Neural crest cell (in vitro differentiated cells): ENCODE results near the gene LRP1-AS. TPM values are rescaled to one million over a fixed set of nuclear protein-coding genes. Genes with fewer than 3 reads are reported as not detected.
A peak's percentile ranks its signal among the peaks of the same experiment; 100 is the strongest.

Experiments
- DNase-seq: peaks from one replicate; pipeline ENCODE4 v3.0.0; 2021; ENCODE audit warnings: low read depth, mixed read lengths, low spot score
- H3K27ac Mint-ChIP-seq: one replicate; pipeline ENCODE4 v1.8.0; 2021; ENCODE audit warnings: mild to moderate bottlenecking, mixed read lengths; ENCODE audit not compliant: unreplicated experiment
- H3K27me3 Mint-ChIP-seq: 2 replicates; pipeline ENCODE4 v1.8.0; 2021; ENCODE audit warnings: low read depth, mild to moderate bottlenecking, mixed read lengths
- H3K36me3 Mint-ChIP-seq: 2 replicates; pipeline ENCODE4 v1.8.0; 2021; ENCODE audit warnings: low read depth, mild to moderate bottlenecking, mixed read lengths
- H3K4me1 Mint-ChIP-seq: 2 replicates; pipeline ENCODE4 v1.8.0; 2021; ENCODE audit warnings: mixed read lengths
- H3K4me3 Mint-ChIP-seq: one replicate; pipeline ENCODE4 v1.8.0; 2021; ENCODE audit warnings: mild to moderate bottlenecking, mixed read lengths
- H3K9me3 Mint-ChIP-seq: 2 replicates; pipeline ENCODE4 v1.8.0; 2021; ENCODE audit warnings: mixed read lengths
- CTCF ChIP-seq: fragments of 200-600 bp; sonication (generic); conservative IDR thresholded peaks from 2 replicates; pipeline ENCODE4 v1.5.0; 2021; ENCODE audit warnings: antibody characterized with exemption, mild to moderate bottlenecking
- total RNA-seq: library from RNA; stranded (reverse); gene quantifications from 2 replicates; pipeline ENCODE4 v1.2.1, GENCODE V29; 2021

LRP1-AS gene
- total RNA-seq, 1 donor from 2014 or later, result not detected

DNA sequence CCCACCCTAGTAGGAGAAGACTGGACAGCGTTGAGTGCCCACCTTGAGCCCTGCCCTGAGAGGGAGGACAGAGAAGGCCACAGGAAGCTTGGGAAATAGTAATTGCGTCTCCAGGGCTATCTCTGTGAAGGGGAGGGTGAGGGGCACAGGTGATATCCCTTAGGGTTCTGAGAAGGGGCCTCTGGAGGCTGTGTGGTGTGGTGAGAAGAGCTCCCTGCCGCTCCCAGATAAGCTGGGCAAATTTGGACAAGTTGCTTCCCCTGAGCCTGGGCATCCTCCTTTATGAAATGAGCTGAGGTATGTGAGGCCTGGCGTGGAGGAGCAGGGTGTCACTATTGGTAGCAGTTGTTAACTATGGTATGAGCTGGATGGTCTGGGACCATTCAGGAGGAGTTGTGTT lies 23.5 kb upstream of the LRP1-AS start:
- H3K27ac Mint-ChIP-seq, result no peak overlapping the region
- no peak for DNase-seq

GRCh38 chr12:57170408-57170807 lies 23.0 kb upstream of the LRP1-AS start:
- TF ChIP-seq CTCF, result no peak
- Mint-ChIP-seq H3K4me1 (peaks cover 13% of the 10 kb centered on the region), H3K36me3 (no peaks in the 10 kb centered on the region), H3K9me3 (no peaks in the 10 kb centered on the region), H3K4me3 (no peak overlapping the region), H3K27ac (no peak overlapping the region), H3K27me3 (no peaks in the 10 kb centered on the region)
- no peak for DNase-seq

More for the DNA sequence above, 23.5 kb upstream of the LRP1-AS start:
- no peak for TF ChIP-seq CTCF
- Mint-ChIP-seq H3K36me3 (no peaks in the 10 kb centered on the region), H3K4me3 (no peak overlapping the region), H3K4me1 (peaks cover 13% of the 10 kb centered on the region), H3K9me3 (no peaks in the 10 kb centered on the region), H3K27me3 (no peaks in the 10 kb centered on the region)

DNA sequence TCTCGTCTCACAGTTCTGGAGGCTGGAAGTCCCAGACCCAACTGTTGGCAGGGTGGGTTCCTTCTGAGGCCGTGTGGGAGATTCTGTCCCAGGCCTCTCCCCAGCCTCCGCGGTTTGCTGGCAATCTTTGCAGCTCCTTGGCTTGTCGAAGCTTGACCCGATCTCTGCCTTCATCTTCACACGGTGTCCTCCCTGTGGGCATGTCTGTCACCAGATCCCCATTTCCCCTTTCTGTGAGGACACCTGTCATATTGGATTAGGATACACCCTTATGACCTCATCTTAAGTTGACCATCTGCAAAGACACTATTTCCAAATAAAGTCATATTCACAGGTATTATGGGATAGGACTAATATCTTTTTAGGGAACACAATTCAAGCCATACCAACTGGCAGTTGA lies 22.6 kb upstream of the LRP1-AS start:
- Mint-ChIP-seq H3K9me3 (no peaks in the 10 kb centered on the region), H3K36me3 (no peaks in the 10 kb centered on the region), H3K4me3 (no peak overlapping the region), H3K27me3 (no peaks in the 10 kb centered on the region), H3K4me1 (peaks cover 13% of the 10 kb centered on the region), H3K27ac (no peak overlapping the region)
- TF ChIP-seq CTCF, result no peak
- no peak for DNase-seq

DNA sequence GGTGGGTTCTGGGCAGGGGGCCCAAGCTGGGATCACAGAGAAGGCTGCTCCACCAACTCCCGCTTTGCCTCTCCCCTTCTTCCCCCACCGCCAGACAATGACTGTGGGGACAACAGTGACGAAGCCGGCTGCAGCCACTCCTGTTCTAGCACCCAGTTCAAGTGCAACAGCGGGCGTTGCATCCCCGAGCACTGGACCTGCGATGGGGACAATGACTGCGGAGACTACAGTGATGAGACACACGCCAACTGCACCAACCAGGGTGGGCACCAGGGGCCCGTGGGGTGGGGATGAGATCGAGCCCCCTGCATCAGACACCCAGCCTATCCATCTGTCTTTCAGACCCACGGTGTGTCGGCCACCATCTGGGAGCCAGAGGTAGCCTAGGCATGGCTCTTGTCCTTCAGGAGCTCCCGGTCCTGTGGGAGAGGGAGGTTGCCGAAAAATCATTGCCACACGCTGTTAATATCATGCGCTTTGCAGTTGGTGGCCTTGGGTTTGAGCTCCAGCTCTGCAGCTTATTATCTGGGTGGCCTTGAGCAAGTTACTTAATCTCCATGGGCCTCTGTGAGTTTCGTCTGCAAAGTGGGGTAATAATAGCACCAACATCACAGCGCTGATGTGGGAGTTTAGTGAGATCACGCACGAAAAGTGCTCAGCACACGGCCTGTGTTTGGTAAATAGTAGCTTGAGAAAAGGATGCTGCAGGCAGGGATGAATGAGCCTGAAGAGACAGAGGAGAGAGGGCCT lies 21.8 kb upstream of the LRP1-AS start:
- no peak overlapping the region for H3K4me3 Mint-ChIP-seq
- no peaks in the 10 kb centered on the region for H3K9me3 Mint-ChIP-seq
- no peaks in the 10 kb centered on the region for H3K27me3 Mint-ChIP-seq
- no peak for TF ChIP-seq CTCF
- no peak overlapping the region for H3K27ac Mint-ChIP-seq
- DNase-seq, result no peak
- H3K4me1 Mint-ChIP-seq, result peaks cover 13% of the 10 kb centered on the region
- H3K36me3 Mint-ChIP-seq, result no peaks in the 10 kb centered on the region

DNA sequence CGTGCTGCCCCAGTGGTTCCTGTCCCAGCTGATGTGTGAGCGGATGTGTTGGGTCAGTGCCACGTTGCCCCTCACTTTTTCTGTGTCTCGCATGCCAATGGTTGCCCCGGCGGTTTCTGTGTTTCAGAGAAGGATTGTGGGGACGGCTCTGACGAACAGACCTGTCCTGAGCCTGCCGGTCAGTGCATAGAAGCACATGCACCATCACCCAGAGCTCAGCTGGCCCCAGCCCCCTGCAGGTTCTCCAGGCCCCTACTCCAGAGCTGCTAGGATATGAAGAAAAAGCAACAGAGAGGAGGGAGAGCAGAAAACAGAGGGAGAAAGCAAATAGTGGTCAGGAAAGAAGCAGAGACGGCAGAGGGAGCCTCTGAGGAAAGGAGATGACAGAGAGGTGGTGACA lies 20.6 kb upstream of the LRP1-AS start:
- DNase-seq, result no peak
- Mint-ChIP-seq H3K4me3 (no peak overlapping the region), H3K9me3 (no peaks in the 10 kb centered on the region), H3K4me1 (peaks cover 13% of the 10 kb centered on the region), H3K27ac (peak overlapping the region; percentile 57), H3K36me3 (no peaks in the 10 kb centered on the region), H3K27me3 (no peaks in the 10 kb centered on the region)
- no peak for TF ChIP-seq CTCF
